GM23338 (cell line): ENCODE data around the gene PDXK. TPM values are rescaled to one million over a fixed set of nuclear protein-coding genes. Genes with fewer than 3 reads are reported as not detected.
A peak's percentile ranks its signal among the peaks of the same experiment; 100 is the strongest.

Experiments
- ATAC-seq: fragments of 200-7000 bp; cut with Tn5 transposase; 3 replicates; pipeline ENCODE4 v1.9.1; 2020
- DNase-seq: peaks from one replicate; pipeline ENCODE4 v3.0.0-alpha.2; 2015; ENCODE audit warnings: low spot score
- H2AFZ ChIP-seq: fragments of 200-600 bp; sonication (generic); 2 replicates; pipeline ENCODE4 v1.8.0; 2016; ENCODE audit warnings: antibody characterized with exemption, mild to moderate bottlenecking, moderate library complexity
- H3F3A ChIP-seq: fragments of 200-600 bp; sonication (generic); replicated peaks from 2 replicates; pipeline ENCODE4 v1.8.0; 2017; ENCODE audit warnings: antibody characterized with exemption, mixed run types, low read depth
- H3K27ac ChIP-seq: fragments of 200-600 bp; sonication (generic); 2 replicates; pipeline ENCODE4 v1.6.1; 2016; ENCODE audit warnings: low read depth
- H3K27me3 ChIP-seq: fragments of 200-600 bp; sonication (generic); 2 replicates; pipeline ENCODE4 v1.8.0; 2016; ENCODE audit warnings: mild to moderate bottlenecking, mixed run types, moderate library complexity; ENCODE audit not compliant: insufficient read depth
- H3K36me3 ChIP-seq: fragments of 200-600 bp; sonication (generic); 2 replicates; pipeline ENCODE4 v1.8.0; 2016; ENCODE audit warnings: mild to moderate bottlenecking; ENCODE audit not compliant: insufficient read depth
- H3K4me1 ChIP-seq: fragments of 200-600 bp; sonication (generic); 2 replicates; pipeline ENCODE4 v1.8.0; 2016; ENCODE audit warnings: mild to moderate bottlenecking, moderate library complexity; ENCODE audit not compliant: insufficient read depth
- H3K4me2 ChIP-seq: fragments of 200-600 bp; sonication (generic); 2 replicates; pipeline ENCODE4 v1.7.1; 2017; ENCODE audit warnings: mixed run types
- H3K4me3 ChIP-seq: fragments of 200-600 bp; sonication (generic); 2 replicates; pipeline ENCODE4 v1.6.1; 2016; ENCODE audit warnings: mixed run types
- H3K79me2 ChIP-seq: fragments of 200-600 bp; sonication (generic); replicated peaks from 2 replicates; pipeline ENCODE4 v1.8.0; 2017; ENCODE audit warnings: mild to moderate bottlenecking; ENCODE audit not compliant: insufficient read depth
- H3K9me2 ChIP-seq: fragments of 200-600 bp; sonication (generic); 2 replicates; pipeline ENCODE4 v1.8.0; 2017; ENCODE audit not compliant: insufficient read depth
- H4K20me1 ChIP-seq: fragments of 200-600 bp; sonication (generic); replicated peaks from 2 replicates; pipeline ENCODE4 v1.8.0; 2017; ENCODE audit warnings: mild to moderate bottlenecking; ENCODE audit not compliant: insufficient read depth
- H3K27ac Mint-ChIP-seq: 2 replicates; pipeline ENCODE4 v1.8.0; 2020; ENCODE audit warnings: inconsistent platforms, mild to moderate bottlenecking, moderate library complexity, mixed read lengths
- H3K27me3 Mint-ChIP-seq: 3 replicates; pipeline ENCODE4 v1.8.0; 2022; ENCODE audit warnings: low read depth, mild to moderate bottlenecking, moderate library complexity, mixed read lengths, inconsistent platforms; ENCODE audit not compliant: insufficient read depth, poor library complexity
- H3K36me3 Mint-ChIP-seq: 3 replicates; pipeline ENCODE4 v1.8.0; 2021; ENCODE audit warnings: low read depth, mild to moderate bottlenecking, inconsistent platforms, moderate library complexity, mixed read lengths
- H3K4me1 Mint-ChIP-seq: 3 replicates; pipeline ENCODE4 v1.8.0; 2020; ENCODE audit warnings: mild to moderate bottlenecking, inconsistent platforms, mixed read lengths
- H3K4me3 Mint-ChIP-seq: 3 replicates; pipeline ENCODE4 v1.8.0; 2021; ENCODE audit warnings: moderate library complexity, mild to moderate bottlenecking, inconsistent platforms, mixed read lengths
- H3K9me3 Mint-ChIP-seq: 3 replicates; pipeline ENCODE4 v1.8.0; 2020; ENCODE audit warnings: moderate library complexity, mild to moderate bottlenecking, inconsistent platforms, mixed read lengths
- CREB1 ChIP-seq: fragments of 250-450 bp; sonication (Bioruptor Pico); IDR thresholded peaks from 2 replicates; pipeline ENCODE4 v1.5.0; 2020; ENCODE audit warnings: low read depth, mild to moderate bottlenecking, moderate library complexity
- CTCF ChIP-seq, 2 experiments: fragments of 200-600 bp in 1 of 2; sonication (generic) in 1 of 2; conservative IDR thresholded peaks; 2 replicates each; pipeline versions ENCODE4 v1.5.1 to v1.6.1; 2016 to 2017; ENCODE audit warnings: antibody characterized with exemption in 2 of 2, low read depth in 2 of 2, mild to moderate bottlenecking in 2 of 2, moderate library complexity in 1 of 2
- ETS1 ChIP-seq: IDR thresholded peaks from 2 replicates; pipeline ENCODE4 v1.6.1; 2016; ENCODE audit warnings: antibody characterized with exemption
- EZH2phosphoT487 ChIP-seq: fragments of 200-600 bp; sonication (generic); IDR thresholded peaks from one replicate; pipeline ENCODE4 v1.8.1; 2018; ENCODE audit warnings: antibody characterized with exemption; ENCODE audit not compliant: unreplicated experiment
- NANOG ChIP-seq: IDR thresholded peaks from 2 replicates; pipeline ENCODE4 v1.6.1; 2016; ENCODE audit warnings: antibody characterized with exemption, borderline replicate concordance
- POLR2AphosphoS5 ChIP-seq: IDR thresholded peaks from 2 replicates; pipeline ENCODE4 v1.6.1; 2016; ENCODE audit warnings: antibody characterized with exemption, low read depth
- STAT1 ChIP-seq: IDR thresholded peaks from one replicate; pipeline ENCODE4 v1.6.1; 2016; ENCODE audit warnings: antibody characterized with exemption; ENCODE audit not compliant: unreplicated experiment
- ZNF114 ChIP-seq: fragments of 250-450 bp; sonication (Bioruptor Pico); IDR thresholded peaks from 2 replicates; pipeline ENCODE4 v1.5.0; 2020; ENCODE audit warnings: mild to moderate bottlenecking, moderate library complexity
- long read RNA-seq: library from polyadenylated mRNA; unstranded; transcript quantifications from one replicate; pipeline ENCODE4 v2.0.0, GENCODE V29; 2020; ENCODE audit not compliant: unreplicated experiment
- polyA plus RNA-seq: library from polyadenylated mRNA; unstranded; fragments of >200 nt; fragmentation: Nextera tagmentation; extraction: Ambion mirVana; gene quantifications from 2 replicates; pipeline ENCODE4 v1.2.1, GENCODE V29; 2016
- total RNA-seq: library from RNA; depleted of rRNA; stranded (reverse); fragments of >200 nt; shearing (Covaris generic); gene quantifications from 2 replicates; pipeline ENCODE4 v1.2.3, GENCODE V29; 2014; rRNA removed

PDXK gene
- total RNA-seq, result 56.7 and 66.3 TPM in 2 replicates
- polyA plus RNA-seq, result 48.6 and 53.2 TPM in 2 replicates
- long read RNA-seq, full-length matches to known transcripts, result 47 of 55 reads
- long read RNA-seq, partial matches to known transcripts, result 2 of 55 reads
- long read RNA-seq, other reads (novel, unspliced or antisense), result 6 of 55 reads

GRCh38 chr21:43718872-43719747 lies at the start of gene PDXK:
Gene PDXK (plus strand): TSS chr21:43719129. CDS start chr21:43719295, 166 bp downstream.
- Histone ChIP-seq H3K4me3 (peak within 1 kb of the TSS; percentile 86), H3K79me2 (peaks cover 41% of the 10 kb centered on the region), H4K20me1 (peaks cover 19% of the 10 kb centered on the region), H3K4me2 (peak within 1 kb of the TSS; percentile 92), H3K27ac (no peak within 1 kb of the TSS), H3K4me1 (peaks cover 8% of the 10 kb centered on the region; the same call in 1 of the 2 replicates), H3F3A (no peaks in the 10 kb centered on the region), H3K9me2 (no peaks in the 10 kb centered on the region), H3K36me3 (no peaks in the 10 kb centered on the region), H3K27me3 (peaks cover 15% of the 10 kb centered on the region), H2AFZ (peak within 1 kb of the TSS; percentile 92)
- Mint-ChIP-seq H3K36me3 (no peaks in the 10 kb centered on the region; the same call in 2 of the 3 replicates), H3K27ac (no peak within 1 kb of the TSS), H3K9me3 (peaks cover 3% of the 10 kb centered on the region; the same call in 1 of the 3 replicates), H3K4me1 (peaks cover 15% of the 10 kb centered on the region), H3K27me3 (peaks cover 13% of the 10 kb centered on the region), H3K4me3 (peak within 1 kb of the TSS; percentile 77)
- peak; percentile 82 for TF ChIP-seq POLR2AphosphoS5
- peak in 1 of 2 experiments; percentile 33; a peak in 2 of 4 replicates for TF ChIP-seq CTCF (conservative IDR thresholded peaks at IDR 0.05; ENCODE audit: low read depth in 2 of 2)
- TF ChIP-seq ZNF114 (CRISPR knock-in tag), result no peak
- ATAC-seq, result peak; percentile 73
- peak; percentile 88 for DNase-seq

GRCh38 chr21:43669828-43670605 lies 48.9 kb upstream of the PDXK start:
- DNase-seq, result no peak
- Mint-ChIP-seq H3K27ac (peak overlapping the region; percentile 34; the same call in 1 of the 2 replicates), H3K4me1 (peaks cover 25% of the 10 kb centered on the region), H3K36me3 (peaks cover 68% of the 10 kb centered on the region), H3K4me3 (no peak overlapping the region), H3K9me3 (no peaks in the 10 kb centered on the region), H3K27me3 (peaks cover 5% of the 10 kb centered on the region)
- Histone ChIP-seq H2AFZ (no peak overlapping the region), H3K36me3 (peaks cover 11% of the 10 kb centered on the region; the same call in 1 of the 2 replicates), H3K9me2 (no peaks in the 10 kb centered on the region), H4K20me1 (peaks cover 43% of the 10 kb centered on the region), H3K27ac (no peak overlapping the region), H3K4me2 (no peak overlapping the region), H3K79me2 (peaks cover 79% of the 10 kb centered on the region), H3K27me3 (no peaks in the 10 kb centered on the region), H3F3A (peaks cover 10% of the 10 kb centered on the region), H3K4me3 (no peak overlapping the region), H3K4me1 (peaks cover 5% of the 10 kb centered on the region; the same call in 1 of the 2 replicates)
- no peak for ATAC-seq
- TF ChIP-seq ETS1 (no peak), CTCF (conservative IDR thresholded peaks at IDR 0.05; ENCODE audit: low read depth in 2 of 2) (no peak), NANOG (no peak), EZH2phosphoT487 (no peak), STAT1 (no peak), ZNF114 (CRISPR knock-in tag) (no peak), CREB1 (no peak)
